ENCODE results near the gene TNRC6C.

DNA sequence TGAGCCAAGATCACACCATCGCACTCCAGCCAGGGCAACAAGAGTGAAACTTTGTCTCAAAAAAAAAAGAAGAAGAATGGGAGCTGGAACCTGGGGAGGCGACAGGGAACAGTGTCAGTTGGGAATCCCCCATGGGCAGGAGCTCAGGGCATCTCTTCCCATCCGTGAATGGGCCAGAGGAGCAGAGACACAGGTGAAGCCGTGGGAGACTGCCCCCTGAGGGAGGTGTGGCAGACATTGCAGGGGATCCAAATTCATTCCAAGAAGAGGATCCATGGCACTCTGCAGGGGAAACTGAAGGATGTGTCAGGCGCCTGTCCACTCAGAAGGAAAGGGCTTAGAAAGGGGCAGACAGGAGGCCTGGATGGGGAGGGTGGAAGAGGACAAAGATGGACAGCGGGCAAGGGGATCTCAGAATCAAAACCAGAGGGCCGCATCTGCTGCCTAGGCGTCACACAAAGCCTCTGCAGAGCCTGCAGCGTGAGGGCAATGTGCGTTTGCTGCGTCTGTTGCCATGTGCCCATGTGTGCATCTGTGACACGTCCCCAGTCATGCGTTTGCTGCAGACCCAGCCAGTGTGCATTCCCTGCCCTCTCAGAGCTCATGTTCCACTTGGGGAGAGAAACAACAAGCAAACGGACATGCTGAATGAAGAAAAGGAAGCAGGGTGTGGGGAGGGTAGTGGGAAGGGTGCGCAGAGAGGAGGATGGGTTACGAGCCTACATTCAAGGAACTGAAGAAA lies 30.6 kb upstream of the TNRC6C start:
- TF ChIP-seq ZNF785 (CRISPR knock-in tag; IDR thresholded peaks at IDR 0.05) (no peak), PURB (CRISPR knock-in tag; IDR thresholded peaks at IDR 0.05; ENCODE audit: low read depth) (no peak), CC2D1A (IDR thresholded peaks at IDR 0.05) (no peak)
- TF ChIP-seq, protein P1, sequence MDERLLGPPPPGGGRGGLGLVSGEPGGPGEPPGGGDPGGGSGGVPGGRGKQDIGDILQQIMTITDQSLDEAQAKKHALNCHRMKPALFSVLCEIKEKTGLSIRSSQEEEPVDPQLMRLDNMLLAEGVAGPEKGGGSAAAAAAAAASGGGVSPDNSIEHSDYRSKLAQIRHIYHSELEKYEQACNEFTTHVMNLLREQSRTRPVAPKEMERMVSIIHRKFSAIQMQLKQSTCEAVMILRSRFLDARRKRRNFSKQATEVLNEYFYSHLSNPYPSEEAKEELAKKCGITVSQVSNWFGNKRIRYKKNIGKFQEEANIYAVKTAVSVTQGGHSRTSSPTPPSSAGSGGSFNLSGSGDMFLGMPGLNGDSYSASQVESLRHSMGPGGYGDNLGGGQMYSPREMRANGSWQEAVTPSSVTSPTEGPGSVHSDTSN (CRISPR knock-in tag; IDR thresholded peaks at IDR 0.05; ENCODE audit: low read depth) = no peak
- TF ChIP-seq, protein P1 (tag; conservative IDR thresholded peaks at IDR 0.05; ENCODE audit: low read depth) = no peak
- TF ChIP-seq, protein P2, sequence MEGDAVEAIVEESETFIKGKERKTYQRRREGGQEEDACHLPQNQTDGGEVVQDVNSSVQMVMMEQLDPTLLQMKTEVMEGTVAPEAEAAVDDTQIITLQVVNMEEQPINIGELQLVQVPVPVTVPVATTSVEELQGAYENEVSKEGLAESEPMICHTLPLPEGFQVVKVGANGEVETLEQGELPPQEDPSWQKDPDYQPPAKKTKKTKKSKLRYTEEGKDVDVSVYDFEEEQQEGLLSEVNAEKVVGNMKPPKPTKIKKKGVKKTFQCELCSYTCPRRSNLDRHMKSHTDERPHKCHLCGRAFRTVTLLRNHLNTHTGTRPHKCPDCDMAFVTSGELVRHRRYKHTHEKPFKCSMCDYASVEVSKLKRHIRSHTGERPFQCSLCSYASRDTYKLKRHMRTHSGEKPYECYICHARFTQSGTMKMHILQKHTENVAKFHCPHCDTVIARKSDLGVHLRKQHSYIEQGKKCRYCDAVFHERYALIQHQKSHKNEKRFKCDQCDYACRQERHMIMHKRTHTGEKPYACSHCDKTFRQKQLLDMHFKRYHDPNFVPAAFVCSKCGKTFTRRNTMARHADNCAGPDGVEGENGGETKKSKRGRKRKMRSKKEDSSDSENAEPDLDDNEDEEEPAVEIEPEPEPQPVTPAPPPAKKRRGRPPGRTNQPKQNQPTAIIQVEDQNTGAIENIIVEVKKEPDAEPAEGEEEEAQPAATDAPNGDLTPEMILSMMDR (IDR thresholded peaks at IDR 0.05 in 2 of 3, conservative IDR thresholded peaks at IDR 0.05 in 1 of 3; ENCODE audit: insufficient read depth in 2 of 3, low read depth in 1 of 3, low read length in 3 of 3) = no peak
